Ascending aorta (tissue), 2 donors: Measurements from ENCODE around the gene CSF2. TPM values are rescaled to one million over a fixed set of nuclear protein-coding genes. Genes with fewer than 3 reads are reported as not detected.

Source experiments
- DNase-seq, 2 donors: peaks; one replicate each; pipeline ENCODE4 v3.0.0-alpha.2; 2019; ENCODE audit warnings: low spot score in 2 of 2
- H3K27ac ChIP-seq, 2 donors: fragments of 200-600 bp; sonication (generic); one replicate each; pipeline ENCODE4 v1.5.1; 2016 to 2017; ENCODE audit warnings: mild to moderate bottlenecking in 1 of 2
- H3K27me3 ChIP-seq: fragments of 200-600 bp; sonication (generic); one replicate; pipeline ENCODE4 v1.5.1; 2017
- H3K36me3 ChIP-seq, 2 donors: fragments of 200-600 bp; sonication (generic); one replicate each; pipeline ENCODE4 v1.5.1; 2016
- H3K4me1 ChIP-seq, 2 donors: fragments of 200-600 bp; sonication (generic); one replicate each; pipeline ENCODE4 v1.5.1; 2016 to 2017; ENCODE audit warnings: mild to moderate bottlenecking in 1 of 2
- H3K4me3 ChIP-seq, 2 donors: fragments of 200-600 bp; sonication (generic); one replicate each; pipeline ENCODE4 v1.5.1; 2016 to 2017; ENCODE audit warnings: mild to moderate bottlenecking in 1 of 2
- H3K9me3 ChIP-seq, 2 donors: fragments of 200-600 bp; sonication (generic); one replicate each; pipeline ENCODE4 v1.5.1; 2016
- intact Hi-C: fragments of 100-400 bp; cut with DNase I; formaldehyde crosslinking; loops from one replicate; pipeline ENCODE4 v1.15.1; 2023
- total RNA-seq: library from RNA; depleted of rRNA; stranded (reverse); fragments of >200 nt; gene quantifications from one replicate; pipeline ENCODE4 v1.1.0, GENCODE V29; 2016
- TF ChIP-seq, protein P1 (sequence below), 3 experiments: fragments of 200-600 bp in 2 of 3; fragments of 450-650 bp in 1 of 3; sonication (generic) in 2 of 3; IDR thresholded peaks; one replicate each; pipeline ENCODE4 v1.5.1; 2016 to 2019; ENCODE audit warnings: antibody characterized with exemption in 3 of 3, mild to moderate bottlenecking in 1 of 3, moderate library complexity in 1 of 3

Gene CSF2
- total RNA-seq, 1 donor from 2014 or later = not detected

DNA sequence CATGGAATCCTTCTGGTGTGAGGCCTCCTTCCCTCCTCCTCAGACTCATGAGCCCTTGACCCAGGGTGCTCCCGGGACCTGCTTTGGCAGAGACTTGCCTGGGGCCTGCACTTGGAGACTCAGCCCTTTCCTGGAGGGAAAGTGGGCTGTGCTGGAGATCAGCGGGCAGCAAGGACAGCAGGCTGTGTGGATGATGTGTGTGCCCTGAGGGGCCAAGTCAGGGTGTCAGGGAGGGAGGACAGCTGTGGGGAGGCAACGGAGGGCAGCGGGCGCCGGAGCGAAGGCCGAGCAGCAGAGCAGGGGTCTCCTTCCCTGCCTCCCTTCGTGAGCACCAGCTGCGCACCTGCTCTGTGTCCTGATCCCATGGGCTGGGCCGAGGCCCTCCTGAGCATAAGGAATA, 6.1 kb upstream of the CSF2 start:
- Histone ChIP-seq H3K4me1 (no peaks in the 10 kb centered on the region), H3K9me3 (no peaks in the 10 kb centered on the region), H3K36me3 (no peaks in the 10 kb centered on the region), H3K27ac (no peak overlapping the region), H3K4me3 (no peak overlapping the region), H3K27me3 (no peaks in the 10 kb centered on the region)
- no peak for DNase-seq
- intact Hi-C loops = no loop called here
- TF ChIP-seq, protein P1, sequence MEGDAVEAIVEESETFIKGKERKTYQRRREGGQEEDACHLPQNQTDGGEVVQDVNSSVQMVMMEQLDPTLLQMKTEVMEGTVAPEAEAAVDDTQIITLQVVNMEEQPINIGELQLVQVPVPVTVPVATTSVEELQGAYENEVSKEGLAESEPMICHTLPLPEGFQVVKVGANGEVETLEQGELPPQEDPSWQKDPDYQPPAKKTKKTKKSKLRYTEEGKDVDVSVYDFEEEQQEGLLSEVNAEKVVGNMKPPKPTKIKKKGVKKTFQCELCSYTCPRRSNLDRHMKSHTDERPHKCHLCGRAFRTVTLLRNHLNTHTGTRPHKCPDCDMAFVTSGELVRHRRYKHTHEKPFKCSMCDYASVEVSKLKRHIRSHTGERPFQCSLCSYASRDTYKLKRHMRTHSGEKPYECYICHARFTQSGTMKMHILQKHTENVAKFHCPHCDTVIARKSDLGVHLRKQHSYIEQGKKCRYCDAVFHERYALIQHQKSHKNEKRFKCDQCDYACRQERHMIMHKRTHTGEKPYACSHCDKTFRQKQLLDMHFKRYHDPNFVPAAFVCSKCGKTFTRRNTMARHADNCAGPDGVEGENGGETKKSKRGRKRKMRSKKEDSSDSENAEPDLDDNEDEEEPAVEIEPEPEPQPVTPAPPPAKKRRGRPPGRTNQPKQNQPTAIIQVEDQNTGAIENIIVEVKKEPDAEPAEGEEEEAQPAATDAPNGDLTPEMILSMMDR (IDR thresholded peaks at IDR 0.05) = no peak

DNA sequence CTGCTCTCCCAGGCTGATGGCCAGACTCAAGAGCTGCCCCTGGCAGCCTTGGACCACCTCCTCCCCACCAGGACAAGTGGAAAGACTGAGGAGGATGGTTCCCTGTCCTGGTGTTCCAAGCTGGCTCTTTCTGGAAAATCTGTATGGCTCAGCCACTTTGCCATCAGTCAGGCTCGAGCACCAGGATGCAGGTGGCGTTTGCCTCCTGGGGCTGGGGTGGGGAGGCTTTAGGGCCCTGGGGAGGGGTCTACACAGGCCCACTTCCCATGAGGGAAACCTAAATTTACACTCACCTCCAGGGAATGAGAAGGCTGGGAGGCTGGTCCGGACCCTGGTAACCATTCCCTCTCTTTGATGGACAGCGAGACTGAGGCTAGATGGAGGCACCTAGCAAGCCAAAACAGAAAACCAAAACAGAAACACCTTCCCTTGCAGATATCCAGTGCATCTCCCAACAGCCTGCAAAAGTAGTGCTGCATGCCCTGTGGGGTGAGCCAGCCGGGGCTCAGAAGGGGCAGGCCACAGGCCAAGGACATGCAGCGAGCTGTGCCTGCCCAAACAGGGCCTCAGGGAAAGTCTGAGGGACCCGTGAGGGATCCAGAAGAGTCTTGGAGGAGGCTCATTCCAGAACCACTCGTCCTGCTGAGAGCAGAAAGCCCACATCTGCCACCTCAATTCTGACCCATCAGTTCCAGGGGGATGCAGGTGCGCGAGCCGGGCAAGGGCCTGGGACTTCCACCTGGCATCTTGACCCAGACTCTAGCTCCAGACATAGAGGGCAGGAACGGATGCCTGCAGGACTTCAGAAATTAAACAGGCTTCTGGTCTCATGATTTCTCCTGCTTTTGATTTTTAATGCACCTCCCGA, 5.4 kb upstream of the CSF2 start:
- Histone ChIP-seq H3K4me3 (no peak overlapping the region), H3K27me3 (no peaks in the 10 kb centered on the region), H3K36me3 (no peaks in the 10 kb centered on the region), H3K9me3 (no peaks in the 10 kb centered on the region), H3K27ac (no peak overlapping the region), H3K4me1 (no peaks in the 10 kb centered on the region)
- no peak for DNase-seq
- TF ChIP-seq, protein P1 (IDR thresholded peaks at IDR 0.05) = no peak
- intact Hi-C loops = no loop called here

DNA sequence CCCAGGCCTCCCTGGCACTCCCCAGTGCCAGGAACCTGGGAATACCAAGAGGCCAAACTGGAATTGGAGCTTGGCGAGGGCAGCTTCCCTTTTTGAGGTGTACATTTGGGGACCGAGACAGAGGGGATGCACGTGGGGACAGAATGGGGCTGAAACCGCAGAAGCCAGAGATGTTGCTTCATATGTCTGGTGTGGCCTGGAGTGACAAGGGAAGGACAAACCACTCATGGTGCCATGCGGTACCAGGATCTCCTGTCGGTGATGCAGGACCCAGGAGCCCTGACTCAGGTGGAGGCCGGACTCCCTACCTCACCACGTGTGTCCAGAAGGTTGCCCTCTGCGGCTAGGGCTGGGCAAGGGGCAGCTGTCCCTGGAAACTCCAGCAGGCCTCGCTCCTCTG, 4.0 kb upstream of the CSF2 start:
- no peaks in the 10 kb centered on the region for H3K36me3 ChIP-seq
- H3K9me3 ChIP-seq = no peaks in the 10 kb centered on the region
- no peak overlapping the region for H3K27ac ChIP-seq
- no peak overlapping the region for H3K4me3 ChIP-seq
- H3K27me3 ChIP-seq = no peaks in the 10 kb centered on the region
- no peak for DNase-seq
- TF ChIP-seq, protein P1 (IDR thresholded peaks at IDR 0.05) = no peak
- H3K4me1 ChIP-seq = no peaks in the 10 kb centered on the region
- intact Hi-C loops = no loop called here

DNA sequence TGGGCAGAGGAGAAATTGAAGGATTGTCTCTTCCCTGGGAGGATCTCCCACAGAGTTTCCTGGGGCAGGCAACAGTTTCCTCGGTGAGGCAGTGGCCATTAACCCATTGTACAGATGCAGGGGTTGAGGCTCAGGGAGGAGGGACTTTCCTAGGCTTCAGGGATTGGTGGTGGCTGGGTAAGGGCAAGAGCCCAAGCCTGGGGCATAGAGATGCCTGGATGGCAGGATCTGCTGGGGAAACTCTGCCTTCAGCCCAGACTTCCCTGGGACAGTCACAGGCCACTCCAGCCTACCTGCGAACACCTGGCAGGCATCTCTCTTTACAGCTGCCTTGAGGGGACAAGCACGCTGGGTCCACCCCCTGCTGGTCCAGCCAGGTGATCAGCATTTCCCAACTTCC, 3.6 kb upstream of the CSF2 start:
- no peak overlapping the region for H3K27ac ChIP-seq
- no peaks in the 10 kb centered on the region for H3K4me1 ChIP-seq
- H3K4me3 ChIP-seq = no peak overlapping the region
- H3K27me3 ChIP-seq = no peaks in the 10 kb centered on the region
- DNase-seq = no peak
- H3K36me3 ChIP-seq = no peaks in the 10 kb centered on the region
- intact Hi-C loops = no loop called here
- TF ChIP-seq, protein P1 (IDR thresholded peaks at IDR 0.05) = no peak
- no peaks in the 10 kb centered on the region for H3K9me3 ChIP-seq

DNA sequence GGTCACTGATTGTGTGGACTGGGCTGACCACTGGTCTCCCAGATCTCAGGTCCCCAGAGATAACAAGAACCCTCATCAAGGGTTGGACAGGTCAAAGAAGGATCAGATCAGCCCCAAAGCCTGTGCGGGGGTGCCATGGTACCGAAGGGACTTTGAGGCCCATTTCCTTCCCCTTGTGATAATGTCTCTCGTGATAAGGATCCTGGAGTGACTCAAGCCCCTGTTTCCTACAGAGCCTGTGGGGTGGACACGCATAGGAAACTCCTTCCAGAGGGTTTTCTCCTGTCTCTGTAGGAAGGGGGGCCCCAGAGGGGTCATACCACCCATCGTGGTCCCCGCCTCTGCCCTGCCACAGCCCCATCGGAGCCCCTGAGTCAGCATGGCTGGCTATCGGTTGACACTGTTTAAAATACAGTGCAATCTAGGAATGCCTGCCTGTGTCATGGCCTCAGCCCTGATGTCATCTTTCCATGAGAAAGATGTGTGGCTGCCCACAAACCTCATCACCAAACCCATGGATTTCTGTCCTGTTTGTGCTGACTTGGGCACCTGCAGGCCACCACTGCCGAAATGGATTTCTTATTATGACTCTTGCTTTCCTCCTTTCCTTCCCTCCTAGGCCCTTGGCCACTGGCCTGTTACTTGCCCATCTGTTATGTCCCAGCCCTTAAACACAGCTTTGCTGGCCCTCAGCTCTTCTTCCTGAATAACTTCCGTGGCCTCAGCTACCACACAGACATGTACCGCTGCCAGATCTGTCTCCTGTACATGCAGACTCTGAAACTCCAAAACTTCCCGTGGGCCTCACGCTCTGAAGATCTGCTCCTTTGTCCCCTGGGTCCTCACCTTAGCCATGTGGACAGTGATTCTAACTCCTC, 2.9 kb upstream of the CSF2 start:
- no peak overlapping the region for H3K27ac ChIP-seq
- no peak for DNase-seq
- H3K4me3 ChIP-seq = no peak overlapping the region
- H3K9me3 ChIP-seq = no peaks in the 10 kb centered on the region
- intact Hi-C loops = no loop called here
- no peaks in the 10 kb centered on the region for H3K36me3 ChIP-seq
- TF ChIP-seq, protein P1 (IDR thresholded peaks at IDR 0.05) = no peak
- no peaks in the 10 kb centered on the region for H3K27me3 ChIP-seq
- no peaks in the 10 kb centered on the region for H3K4me1 ChIP-seq
